ENCODE results near the gene PTK6. TPM values are rescaled to one million over a fixed set of nuclear protein-coding genes. Genes with fewer than 3 reads are reported as not detected.

Gene PTK6
- total and polyA plus RNA-seq, 2 of the 13 experiments (the other 11 are each of a cell fraction or from before 2014, with no cell fraction given), result 0.08 TPM; not detected in 1

DNA sequence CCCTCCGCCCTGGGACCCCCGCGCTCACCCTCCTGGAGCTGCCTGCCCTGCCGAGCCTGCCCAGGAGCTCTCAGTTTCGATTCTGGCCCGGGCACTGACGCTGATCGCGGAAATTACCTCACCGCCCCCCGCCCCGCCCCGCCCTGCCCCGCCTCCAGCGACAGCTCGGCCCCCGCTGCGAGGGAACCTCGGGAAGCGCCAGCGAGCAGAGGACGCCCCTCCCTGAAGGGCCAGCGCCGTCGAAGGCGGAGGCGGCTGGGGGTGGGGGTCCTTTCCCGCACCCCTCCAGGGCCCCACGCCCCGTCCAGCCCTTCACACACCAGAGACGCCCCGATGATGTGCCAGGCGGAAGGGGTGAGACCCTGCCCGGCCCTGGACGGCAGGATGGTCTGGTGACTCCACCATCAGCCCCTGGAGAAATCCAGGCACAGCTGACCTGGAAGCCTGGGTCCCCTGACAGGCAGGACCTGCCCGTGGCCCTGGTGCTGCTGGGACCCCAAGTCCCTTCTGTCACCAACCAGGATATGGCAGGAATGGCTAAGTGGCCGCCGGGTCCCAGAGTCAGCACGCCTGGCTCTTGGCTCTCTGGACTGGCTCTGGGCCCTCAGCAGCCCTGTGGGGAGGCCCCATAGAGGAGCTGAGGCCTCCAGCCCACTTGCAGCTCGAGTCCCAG lies 37.1 kb upstream of the PTK6 start, which contains the start of gene HELZ2 (continued):
- TF ChIP-seq, protein P1, sequence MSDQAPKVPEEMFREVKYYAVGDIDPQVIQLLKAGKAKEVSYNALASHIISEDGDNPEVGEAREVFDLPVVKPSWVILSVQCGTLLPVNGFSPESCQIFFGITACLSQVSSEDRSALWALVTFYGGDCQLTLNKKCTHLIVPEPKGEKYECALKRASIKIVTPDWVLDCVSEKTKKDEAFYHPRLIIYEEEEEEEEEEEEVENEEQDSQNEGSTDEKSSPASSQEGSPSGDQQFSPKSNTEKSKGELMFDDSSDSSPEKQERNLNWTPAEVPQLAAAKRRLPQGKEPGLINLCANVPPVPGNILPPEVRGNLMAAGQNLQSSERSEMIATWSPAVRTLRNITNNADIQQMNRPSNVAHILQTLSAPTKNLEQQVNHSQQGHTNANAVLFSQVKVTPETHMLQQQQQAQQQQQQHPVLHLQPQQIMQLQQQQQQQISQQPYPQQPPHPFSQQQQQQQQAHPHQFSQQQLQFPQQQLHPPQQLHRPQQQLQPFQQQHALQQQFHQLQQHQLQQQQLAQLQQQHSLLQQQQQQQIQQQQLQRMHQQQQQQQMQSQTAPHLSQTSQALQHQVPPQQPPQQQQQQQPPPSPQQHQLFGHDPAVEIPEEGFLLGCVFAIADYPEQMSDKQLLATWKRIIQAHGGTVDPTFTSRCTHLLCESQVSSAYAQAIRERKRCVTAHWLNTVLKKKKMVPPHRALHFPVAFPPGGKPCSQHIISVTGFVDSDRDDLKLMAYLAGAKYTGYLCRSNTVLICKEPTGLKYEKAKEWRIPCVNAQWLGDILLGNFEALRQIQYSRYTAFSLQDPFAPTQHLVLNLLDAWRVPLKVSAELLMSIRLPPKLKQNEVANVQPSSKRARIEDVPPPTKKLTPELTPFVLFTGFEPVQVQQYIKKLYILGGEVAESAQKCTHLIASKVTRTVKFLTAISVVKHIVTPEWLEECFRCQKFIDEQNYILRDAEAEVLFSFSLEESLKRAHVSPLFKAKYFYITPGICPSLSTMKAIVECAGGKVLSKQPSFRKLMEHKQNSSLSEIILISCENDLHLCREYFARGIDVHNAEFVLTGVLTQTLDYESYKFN (CRISPR knock-in tag; conservative IDR thresholded peaks at IDR 0.05), result 0 out of 2 replicates have a peak, but pooled peaks have one; percentile 7
- TF ChIP-seq MXI1 (IDR thresholded peaks at IDR 0.05; ENCODE audit: borderline replicate concordance, low read depth, low read length) (no peak; the same call in 2 of the 3 replicates), ZNF274 (CRISPR knock-in tag; IDR thresholded peaks at IDR 0.05) (no peak; the same call in 1 of the 2 replicates), ZMYM4 (CRISPR knock-in tag; IDR thresholded peaks at IDR 0.05) (peak; percentile 26; the same call in 1 of the 2 replicates), ZNF616 (CRISPR knock-in tag; IDR thresholded peaks at IDR 0.05; ENCODE audit: low read depth) (0 out of 2 replicates have a peak, but pooled peaks have one; percentile 55), ZNF292 (CRISPR knock-in tag; IDR thresholded peaks at IDR 0.05; ENCODE audit: borderline replicate concordance, low read depth) (peak; percentile 75; the same call in 1 of the 2 replicates), PAX8 (CRISPR knock-in tag; IDR thresholded peaks at IDR 0.05; ENCODE audit: borderline replicate concordance) (0 out of 2 replicates have a peak, but pooled peaks have one; percentile 40), NFIB (CRISPR knock-in tag; IDR thresholded peaks at IDR 0.05; ENCODE audit: borderline replicate concordance) (no peak), MTF2 (CRISPR knock-in tag; IDR thresholded peaks at IDR 0.05; ENCODE audit: borderline replicate concordance) (no peak), ZNF20 (CRISPR knock-in tag; IDR thresholded peaks at IDR 0.05) (no peak), ZNF543 (CRISPR knock-in tag; IDR thresholded peaks at IDR 0.05) (peak; percentile 19; the same call in 1 of the 2 replicates), MEIS1 (CRISPR knock-in tag; IDR thresholded peaks at IDR 0.05; ENCODE audit: borderline replicate concordance) (no peak; the same call in 1 of the 2 replicates), ZNF350 (CRISPR knock-in tag; IDR thresholded peaks at IDR 0.05; ENCODE audit: borderline replicate concordance, low read depth) (0 out of 2 replicates have a peak, but pooled peaks have one; percentile 45), ZNF557 (CRISPR knock-in tag; IDR thresholded peaks at IDR 0.05) (no peak), MZF1 (CRISPR knock-in tag; IDR thresholded peaks at IDR 0.05; ENCODE audit: borderline replicate concordance) (no peak; the same call in 1 of the 2 replicates), TARDBP (CRISPR knock-in tag; IDR thresholded peaks at IDR 0.05) (peak; percentile 61; the same call in 1 of the 2 replicates), EEA1 (CRISPR knock-in tag; IDR thresholded peaks at IDR 0.05; ENCODE audit: borderline replicate concordance) (0 out of 2 replicates have a peak, but pooled peaks have one; percentile 58), RCOR2 (CRISPR knock-in tag; IDR thresholded peaks at IDR 0.05) (no peak), ZNF138 (CRISPR knock-in tag; IDR thresholded peaks at IDR 0.05; ENCODE audit: low read depth) (no peak), NRL (CRISPR knock-in tag; IDR thresholded peaks at IDR 0.05; ENCODE audit: borderline replicate concordance) (peak; percentile 97), ZNF296 (CRISPR knock-in tag; conservative IDR thresholded peaks at IDR 0.05) (peak; percentile 89), ONECUT2 (CRISPR knock-in tag; IDR thresholded peaks at IDR 0.05) (no peak), KDM6A (CRISPR knock-in tag; IDR thresholded peaks at IDR 0.05; ENCODE audit: low read depth) (0 out of 2 replicates have a peak, but pooled peaks have one; percentile 26), MAF1 (CRISPR knock-in tag; IDR thresholded peaks at IDR 0.05; ENCODE audit: borderline replicate concordance) (peak; percentile 77; the same call in 1 of the 2 replicates), GABPA (IDR thresholded peaks at IDR 0.05; ENCODE audit: low read depth, low read length) (peak; percentile 35), GABPA (CRISPR knock-in tag; IDR thresholded peaks at IDR 0.05; ENCODE audit: low read depth) (peak; percentile 45; the same call in 1 of the 2 replicates)
- TF ChIP-seq, protein P2, sequence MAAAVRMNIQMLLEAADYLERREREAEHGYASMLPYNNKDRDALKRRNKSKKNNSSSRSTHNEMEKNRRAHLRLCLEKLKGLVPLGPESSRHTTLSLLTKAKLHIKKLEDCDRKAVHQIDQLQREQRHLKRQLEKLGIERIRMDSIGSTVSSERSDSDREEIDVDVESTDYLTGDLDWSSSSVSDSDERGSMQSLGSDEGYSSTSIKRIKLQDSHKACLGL (CRISPR knock-in tag; IDR thresholded peaks at IDR 0.05), result peak; percentile 86

Measured in HepG2 (cell line).